Breast epithelium (tissue), 4 donors: ENCODE measurements around the gene LRRC32. TPM values are rescaled to one million over a fixed set of nuclear protein-coding genes. Genes with fewer than 3 reads are reported as not detected.

Experiments used
- DNase-seq, 2 donors: peaks; one replicate each; pipeline ENCODE4 v3.0.0-alpha.2; 2019; ENCODE audit warnings: low spot score in 2 of 2
- H3K27ac ChIP-seq, 2 donors: fragments of 200-600 bp; sonication (generic) in 1 of 2; one replicate each; pipeline ENCODE4 v1.5.1; 2016 to 2019; ENCODE audit warnings: mild to moderate bottlenecking in 1 of 2
- H3K27me3 ChIP-seq, 2 donors: fragments of 200-600 bp; sonication (generic) in 1 of 2; one replicate each; pipeline versions ENCODE4 v1.5.1 to v1.6.0; 2017 to 2019; ENCODE audit warnings: control low read depth in 1 of 2, mild to moderate bottlenecking in 1 of 2
- H3K36me3 ChIP-seq: fragments of 200-600 bp; one replicate; pipeline ENCODE4 v1.5.1; 2019
- H3K4me1 ChIP-seq, 2 donors: fragments of 200-600 bp; sonication (generic); one replicate each; pipeline ENCODE4 v1.5.1; 2016 to 2019; ENCODE audit warnings: control low read depth in 1 of 2
- H3K4me3 ChIP-seq, 3 donors: fragments of 200-600 bp; sonication (generic); 1 replicate in 2 of 3; 2 replicates in 1 of 3; pipeline ENCODE4 v1.5.1; 2016 to 2019; ENCODE audit warnings: mild to moderate bottlenecking in 3 of 3, moderate library complexity in 2 of 3
- H3K9me3 ChIP-seq, 2 donors: fragments of 200-600 bp; sonication (generic) in 1 of 2; one replicate each; pipeline ENCODE4 v1.5.1; 2016 to 2019; ENCODE audit warnings: control low read depth in 1 of 2
- CTCF ChIP-seq, 3 donors: fragments of 450-650 bp; IDR thresholded peaks; one replicate each; pipeline ENCODE4 v1.5.1; 2016 to 2017; ENCODE audit warnings: antibody characterized with exemption in 3 of 3, mild to moderate bottlenecking in 3 of 3, moderate library complexity in 3 of 3
- POLR2A ChIP-seq: fragments of 450-650 bp; IDR thresholded peaks from one replicate; pipeline ENCODE4 v1.6.1; 2016; ENCODE audit warnings: antibody characterized with exemption, mild to moderate bottlenecking, moderate library complexity
- POLR2AphosphoS5 ChIP-seq, 3 donors: sonication (generic); formaldehyde crosslinking; IDR thresholded peaks; one replicate each; pipeline ENCODE4 v1.6.1; 2017; ENCODE audit warnings: antibody characterized with exemption in 3 of 3
- intact Hi-C: fragments of 100-400 bp; cut with DNase I; formaldehyde crosslinking; loops from one replicate; pipeline ENCODE4 v1.15.1; 2023; ENCODE audit warnings: low total_unique reads
- total RNA-seq, 3 donors: library from RNA; depleted of rRNA; stranded (reverse); fragments of >200 nt; gene quantifications; one replicate each; pipeline ENCODE4 v1.1.0, GENCODE V29; 2016

Gene LRRC32
- total RNA-seq, 3 donors from 2014 or later, result 7.5 to 56.0 (median 42.6) TPM

- no peaks in the 10 kb centered on the region for H3K36me3 ChIP-seq
- no peak overlapping the region for H3K4me3 ChIP-seq
- TF ChIP-seq CTCF (IDR thresholded peaks at IDR 0.05), result no peak
- TF ChIP-seq POLR2AphosphoS5 (IDR thresholded peaks at IDR 0.05), result no peak
- TF ChIP-seq POLR2A, result no peak
- DNase-seq, result peak in 1 of 2 donors; percentile 60
- peak overlapping the region in 1 of 2 donors; percentile 7 for H3K27ac ChIP-seq
- no peaks in the 10 kb centered on the region for H3K27me3 ChIP-seq
- H3K9me3 ChIP-seq, result no peaks in the 10 kb centered on the region
- intact Hi-C loops, result no loop called here
- no peaks in the 10 kb centered on the region for H3K4me1 ChIP-seq
These were observed 9.8 kb downstream of the LRRC32 start for GRCh38 chr11:76660533-76661305.

DNA sequence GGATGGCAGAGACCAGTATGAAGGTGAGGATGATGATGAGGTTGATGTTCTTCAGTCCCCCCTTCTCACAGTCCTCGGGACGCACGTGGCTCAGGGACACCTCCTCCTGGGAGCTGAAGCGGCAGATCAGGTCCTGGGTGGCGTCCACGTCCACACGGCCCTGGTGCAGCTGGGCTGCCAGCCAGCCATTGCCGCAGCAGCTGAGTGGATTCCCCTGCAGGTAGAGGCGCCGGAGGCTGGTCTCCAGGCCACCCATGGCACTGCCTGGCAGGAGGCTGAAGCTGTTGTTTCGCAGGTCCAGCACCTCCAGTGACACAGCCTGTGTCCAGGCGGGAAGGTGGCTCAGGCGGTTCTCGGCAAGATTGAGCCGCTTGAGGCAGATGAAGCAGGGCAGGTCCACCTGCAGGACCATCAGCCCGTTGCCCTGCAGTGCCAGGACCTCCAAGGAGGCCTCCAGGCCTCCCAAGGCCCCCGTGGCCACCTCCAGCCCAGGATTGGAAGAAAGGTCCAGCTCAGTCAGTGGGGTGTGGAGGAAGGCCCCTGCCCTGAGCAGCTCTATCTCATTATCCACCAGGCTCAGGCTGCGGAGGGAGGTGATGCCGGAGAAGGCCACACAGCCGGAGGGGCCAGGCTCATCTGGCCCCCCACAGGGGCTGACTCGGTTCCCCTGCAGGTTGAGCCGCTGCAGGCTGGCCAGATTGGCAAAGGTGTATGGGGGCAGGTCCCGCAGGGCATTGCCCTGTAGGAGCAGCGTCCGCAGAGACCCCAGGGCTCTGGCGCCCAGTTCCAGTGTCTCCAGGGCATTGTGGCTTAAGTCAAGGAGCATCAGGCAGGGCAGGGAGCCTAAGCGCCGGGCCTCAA is 10.6 kb downstream of the LRRC32 start:
- Histone ChIP-seq H3K36me3 (no peaks in the 10 kb centered on the region), H3K27ac (no peak overlapping the region), H3K9me3 (no peaks in the 10 kb centered on the region), H3K4me1 (no peaks in the 10 kb centered on the region), H3K4me3 (no peak overlapping the region), H3K27me3 (no peaks in the 10 kb centered on the region)
- peak in 1 of 2 donors; percentile 46 for DNase-seq
- intact Hi-C loops, result no loop called here
- no peak for TF ChIP-seq CTCF (IDR thresholded peaks at IDR 0.05)
- TF ChIP-seq POLR2AphosphoS5 (IDR thresholded peaks at IDR 0.05), result no peak
- no peak for TF ChIP-seq POLR2A

DNA sequence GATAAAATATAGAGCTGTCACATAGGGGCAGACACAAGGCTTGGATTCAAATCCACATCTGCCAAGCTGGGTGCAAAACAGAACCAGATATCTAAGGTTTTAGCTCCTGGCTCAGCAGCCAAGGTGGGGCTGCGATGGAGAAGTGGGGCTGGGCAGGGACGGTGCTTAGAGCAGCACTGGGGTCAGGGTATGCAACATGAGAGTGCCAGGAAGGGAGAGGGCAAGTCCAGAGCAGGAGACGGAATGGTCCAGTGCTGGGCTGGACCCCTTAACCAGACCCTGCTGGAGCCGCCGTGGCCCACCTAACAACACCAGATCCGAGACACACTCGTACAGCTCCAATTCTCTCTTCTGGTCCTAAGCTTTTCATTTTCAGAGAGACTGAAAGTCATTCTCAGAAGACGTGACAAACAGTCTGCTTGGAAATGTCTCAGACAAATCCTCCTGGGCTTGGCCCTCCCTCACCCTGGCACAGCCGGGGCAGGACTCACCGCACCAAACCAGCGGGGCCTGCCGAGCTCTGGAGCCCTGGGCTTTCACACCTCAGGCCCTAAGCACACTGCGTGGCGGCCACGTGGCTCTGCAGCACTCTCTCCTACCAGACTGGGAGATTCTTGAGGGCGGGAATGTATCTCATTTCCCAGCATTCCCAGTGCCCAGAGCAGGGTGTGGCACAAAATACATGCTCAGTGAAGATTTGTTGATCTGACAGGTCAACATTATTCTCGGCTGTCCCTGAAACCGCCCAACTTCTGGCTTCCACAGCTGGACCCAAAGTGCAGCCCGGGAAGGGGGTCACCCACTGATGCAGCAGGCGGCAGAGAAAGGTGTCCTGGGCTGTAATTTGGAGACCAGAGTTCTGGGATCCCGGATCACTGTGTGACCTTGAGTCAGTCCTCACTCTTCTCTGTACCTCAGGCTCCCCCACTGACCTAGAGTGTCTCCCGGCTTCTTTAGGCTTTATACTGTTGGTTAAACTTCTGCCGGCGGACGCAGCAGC is 11.6 kb downstream of the LRRC32 start:
- intact Hi-C loops, result no loop called here
- H3K4me3 ChIP-seq, result no peak overlapping the region

DNA sequence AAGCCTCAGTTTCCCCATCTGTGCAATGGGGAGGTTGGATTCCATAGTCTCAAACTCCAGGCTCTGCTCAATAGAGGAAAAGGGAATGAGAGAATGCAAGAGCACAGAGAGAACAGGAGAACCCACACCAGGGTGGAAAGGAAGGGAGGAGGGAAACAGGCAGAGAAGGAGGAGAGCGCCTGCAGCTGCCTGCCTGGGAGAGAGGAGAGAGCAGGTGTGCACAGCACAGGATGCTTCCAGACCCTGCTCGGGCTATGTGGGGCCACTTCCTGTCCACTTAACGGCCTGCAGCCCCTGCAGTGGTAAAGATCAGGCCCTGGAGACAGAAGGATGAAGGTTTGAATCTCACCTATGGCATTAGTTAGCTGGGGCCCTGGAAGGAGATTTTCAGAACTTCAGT is 12.3 kb downstream of the LRRC32 start:
- H3K27me3 ChIP-seq, result no peaks in the 10 kb centered on the region
- H3K9me3 ChIP-seq, result no peaks in the 10 kb centered on the region
- TF ChIP-seq POLR2A (no peak), CTCF (IDR thresholded peaks at IDR 0.05) (no peak), POLR2AphosphoS5 (IDR thresholded peaks at IDR 0.05) (no peak)
- H3K27ac ChIP-seq, result no peak overlapping the region
- H3K4me1 ChIP-seq, result no peaks in the 10 kb centered on the region
- no peaks in the 10 kb centered on the region for H3K36me3 ChIP-seq
- peak in 1 of 2 donors; percentile 7 for DNase-seq
- H3K4me3 ChIP-seq, result no peak overlapping the region
- intact Hi-C loops, result no loop called here

More for the DNA sequence above, 11.6 kb downstream of the LRRC32 start:
- TF ChIP-seq POLR2AphosphoS5 (IDR thresholded peaks at IDR 0.05) (no peak), POLR2A (no peak)
- H3K27ac ChIP-seq, result no peak overlapping the region
- no peaks in the 10 kb centered on the region for H3K27me3 ChIP-seq
- no peaks in the 10 kb centered on the region for H3K4me1 ChIP-seq
- no peaks in the 10 kb centered on the region for H3K9me3 ChIP-seq
- H3K36me3 ChIP-seq, result no peaks in the 10 kb centered on the region
- peak in 1 of 2 donors; percentile 40 for DNase-seq
